Mucosa of rectum (tissue), 2 donors: Measurements from ENCODE around the gene INPP5D.
A peak's percentile ranks its signal among the peaks of the same experiment; 100 is the strongest.

Source experiments
- H3K27ac ChIP-seq, 2 donors: one replicate each; pipeline ENCODE4 v1.7.0; 2013; ENCODE audit warnings: inconsistent platforms in 2 of 2, low read depth in 2 of 2, low read length in 2 of 2
- H3K27me3 ChIP-seq, 2 donors: one replicate each; pipeline ENCODE4 v1.7.0; 2013; ENCODE audit warnings: low read length in 2 of 2; ENCODE audit not compliant: control insufficient read depth in 2 of 2, insufficient read depth in 2 of 2
- H3K36me3 ChIP-seq, 2 donors: one replicate each; pipeline ENCODE4 v1.7.0; 2013; ENCODE audit warnings: low read length in 2 of 2; ENCODE audit not compliant: control insufficient read depth in 2 of 2, insufficient read depth in 2 of 2
- H3K4me1 ChIP-seq, 2 donors: one replicate each; pipeline ENCODE4 v1.7.0; 2013; ENCODE audit warnings: low read length in 2 of 2, mild to moderate bottlenecking in 1 of 2; ENCODE audit not compliant: control insufficient read depth in 2 of 2, insufficient read depth in 2 of 2
- H3K4me3 ChIP-seq, 2 donors: one replicate each; pipeline ENCODE4 v1.7.0; 2013; ENCODE audit warnings: low read length in 2 of 2
- H3K9ac ChIP-seq, 2 donors: one replicate each; pipeline ENCODE4 v1.7.0; 2013; ENCODE audit warnings: low read length in 2 of 2, low read depth in 1 of 2, mild to moderate bottlenecking in 1 of 2
- H3K9me3 ChIP-seq, 2 donors: one replicate each; pipeline ENCODE4 v1.7.0; 2013; ENCODE audit warnings: low read length in 2 of 2; ENCODE audit not compliant: control insufficient read depth in 2 of 2
- donor health status: healthy.
- donor health status: Normal muscosa, but diverticular disease.

The INPP5D gene

DNA sequence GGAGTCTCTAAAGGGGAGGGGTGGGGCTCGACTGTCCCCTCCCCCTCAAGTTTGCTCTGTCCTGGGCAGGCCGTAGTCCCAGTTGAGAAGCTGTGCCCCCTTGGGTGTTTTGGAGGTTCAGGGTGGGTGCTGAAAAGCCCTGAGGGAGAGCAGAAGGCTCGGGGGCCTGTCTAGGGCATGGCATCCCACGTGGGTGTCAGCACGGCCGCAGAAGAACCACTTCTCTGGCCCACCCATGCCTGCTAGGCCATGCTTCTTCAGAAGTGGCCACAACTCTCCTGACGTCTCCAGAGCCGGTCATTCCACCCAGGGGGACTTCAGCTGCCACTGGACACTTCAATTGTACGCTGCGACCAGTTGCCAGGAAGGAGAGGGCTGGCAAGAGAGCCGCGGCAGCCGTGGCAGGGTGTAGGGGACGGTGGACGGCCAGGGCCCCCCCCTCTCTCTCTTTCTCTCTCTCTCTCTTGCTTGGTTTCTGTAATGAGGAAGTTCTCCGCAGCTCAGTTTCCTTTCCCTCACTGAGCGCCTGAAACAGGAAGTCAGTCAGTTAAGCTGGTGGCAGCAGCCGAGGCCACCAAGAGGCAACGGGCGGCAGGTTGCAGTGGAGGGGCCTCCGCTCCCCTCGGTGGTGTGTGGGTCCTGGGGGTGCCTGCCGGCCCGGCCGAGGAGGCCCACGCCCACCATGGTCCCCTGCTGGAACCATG lies at the start of gene INPP5D:
INPP5D (plus strand) TSS at position 546 of the 704 bp plus-strand sequence; CDS start at position 683, 137 bp downstream.
- peak within 1 kb of the TSS; percentile 62 to 78 for H3K4me3 ChIP-seq
- no peaks in the 10 kb centered on the region for H3K27me3 ChIP-seq
- H3K36me3 ChIP-seq, result no peaks in the 10 kb centered on the region
- H3K9me3 ChIP-seq, result no peaks in the 10 kb centered on the region
- H3K27ac ChIP-seq, result peak within 1 kb of the TSS; percentile 64 to 86
- peaks cover 22 to 32% of the 10 kb centered on the region in 2 donors for H3K4me1 ChIP-seq
- H3K9ac ChIP-seq, result peak within 1 kb of the TSS; percentile 60 to 70

DNA sequence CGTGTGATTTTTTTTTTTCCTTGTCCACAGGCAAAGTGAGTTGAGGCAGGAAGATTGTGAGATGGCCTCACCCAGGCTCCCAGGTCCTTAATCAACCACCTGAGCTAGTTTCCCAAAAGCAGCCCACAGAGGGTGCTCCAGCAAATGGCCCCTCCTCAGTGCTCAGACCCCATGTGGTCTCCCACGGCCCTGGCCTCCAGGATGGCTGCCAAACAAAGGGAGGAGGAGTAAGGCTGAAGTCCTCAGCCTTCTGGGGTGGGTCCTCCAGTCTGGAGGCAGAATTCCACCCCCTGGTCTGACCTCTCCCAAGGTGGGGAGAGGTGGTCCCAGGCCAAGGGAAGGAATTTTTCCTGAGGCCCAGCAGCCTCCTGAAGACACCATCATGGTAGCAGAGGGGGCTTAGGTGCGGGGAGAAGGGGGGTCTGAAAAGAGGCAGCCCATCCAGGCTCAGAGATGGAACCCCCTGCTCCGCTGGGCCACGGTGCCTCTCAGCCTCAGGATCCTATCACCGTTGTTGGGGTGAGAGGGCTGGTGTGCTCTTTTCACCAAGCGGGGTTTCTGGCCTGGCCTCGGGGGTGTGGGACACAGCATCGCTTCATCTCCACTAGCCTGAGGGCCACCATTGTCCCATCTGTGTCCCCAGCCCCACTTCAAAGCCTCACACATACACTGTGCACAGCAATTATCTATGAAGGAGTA lies 49.4 kb upstream of the INPP5D start:
- H3K27me3 ChIP-seq, result no peaks in the 10 kb centered on the region
- peaks cover 0 to 3% of the 10 kb centered on the region in 2 donors for H3K36me3 ChIP-seq
- peaks cover 20 to 26% of the 10 kb centered on the region in 2 donors for H3K4me1 ChIP-seq
- H3K9me3 ChIP-seq, result no peaks in the 10 kb centered on the region
- no peak overlapping the region for H3K9ac ChIP-seq
- no peak overlapping the region for H3K27ac ChIP-seq
- H3K4me3 ChIP-seq, result peak overlapping the region in 1 of 2 donors; percentile 14

DNA sequence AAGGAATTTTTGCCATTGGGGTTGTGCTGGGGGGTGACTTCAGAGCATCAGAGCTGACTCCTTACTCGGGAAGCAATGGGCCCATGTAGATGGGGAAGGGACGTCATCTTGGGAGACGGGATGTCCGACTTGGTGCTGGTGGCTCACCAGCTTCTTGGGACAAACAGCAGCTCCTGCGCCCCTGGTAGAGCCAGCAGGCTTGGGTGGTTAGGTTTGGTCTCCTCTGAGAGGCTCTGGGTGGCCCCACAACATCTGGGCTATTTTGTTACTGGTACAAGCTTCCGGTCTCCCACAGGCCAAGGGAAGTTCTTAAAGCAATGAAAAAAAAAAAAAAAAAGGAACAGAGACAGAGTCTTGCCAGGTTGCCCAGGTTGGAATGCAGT lies 48.9 kb upstream of the INPP5D start:
- peak overlapping the region; percentile 66 to 77 for H3K9ac ChIP-seq
- peak overlapping the region; percentile 70 to 81 for H3K4me3 ChIP-seq
- H3K36me3 ChIP-seq, result peaks cover 0 to 3% of the 10 kb centered on the region in 2 donors

DNA sequence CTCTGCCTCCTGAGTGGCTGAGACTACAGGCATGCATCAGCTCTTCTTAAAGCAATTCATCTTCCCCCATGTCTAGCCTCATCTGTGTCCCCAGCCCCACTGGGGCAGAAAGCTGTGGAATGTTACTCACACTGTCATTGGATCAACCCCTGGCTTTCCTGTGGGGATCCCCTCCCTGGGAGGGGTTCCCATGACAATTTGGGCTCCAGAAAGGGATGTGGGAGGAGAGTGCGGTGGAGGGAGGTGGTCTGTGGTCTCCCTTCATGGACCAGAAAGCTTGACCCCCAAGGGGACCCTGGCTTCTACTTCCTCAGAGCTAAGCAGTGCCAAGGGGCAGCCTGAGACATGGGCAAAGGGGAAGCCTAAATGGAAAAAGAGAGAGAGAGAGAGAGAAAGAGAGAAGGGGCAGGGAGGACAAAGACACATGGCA lies 48.4 kb upstream of the INPP5D start:
- Histone ChIP-seq H3K27ac (peak overlapping the region; percentile 86 to 87), H3K36me3 (no peaks in the 10 kb centered on the region), H3K9me3 (no peaks in the 10 kb centered on the region), H3K9ac (peak overlapping the region; percentile 66 to 77), H3K4me3 (peak overlapping the region; percentile 70 to 81), H3K4me1 (peaks cover 20 to 28% of the 10 kb centered on the region in 2 donors), H3K27me3 (no peaks in the 10 kb centered on the region)

More for the DNA sequence above, 48.9 kb upstream of the INPP5D start:
- Histone ChIP-seq H3K9me3 (no peaks in the 10 kb centered on the region), H3K27me3 (no peaks in the 10 kb centered on the region), H3K4me1 (peaks cover 20 to 26% of the 10 kb centered on the region in 2 donors), H3K27ac (no peak overlapping the region)

DNA sequence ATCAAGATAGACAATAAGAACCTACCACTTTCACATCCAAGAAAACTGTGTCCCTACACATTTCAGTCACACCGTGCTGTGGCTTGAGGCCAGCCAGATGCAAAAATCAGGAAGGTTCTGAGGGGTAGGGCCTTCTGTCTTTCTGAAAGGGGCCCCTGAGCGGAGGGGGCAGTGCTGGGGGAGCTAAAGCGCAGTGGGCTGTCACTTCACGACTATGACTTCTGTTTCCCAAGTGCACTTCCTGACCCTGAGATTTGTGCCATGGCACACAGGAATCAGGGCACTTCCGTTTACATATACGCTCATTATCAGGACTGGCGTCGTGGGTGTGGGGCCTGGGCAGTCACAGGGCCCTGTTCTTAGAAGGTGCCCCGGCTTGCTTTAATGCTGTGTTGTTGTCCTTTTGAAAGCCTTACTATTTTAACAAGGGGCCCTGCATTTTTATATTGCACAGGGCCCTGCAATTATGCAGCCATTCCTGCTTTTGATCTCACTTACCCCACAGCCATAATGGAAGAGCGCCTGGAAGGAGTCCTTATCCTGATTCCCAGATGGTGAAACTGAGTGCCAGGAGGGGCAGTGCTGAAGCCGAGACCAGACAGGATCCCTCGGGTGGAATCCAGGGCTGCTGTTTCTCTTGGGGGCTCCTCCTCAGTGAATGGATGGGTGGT lies 47.7 kb upstream of the INPP5D start:
- no peaks in the 10 kb centered on the region for H3K9me3 ChIP-seq
- no peaks in the 10 kb centered on the region for H3K27me3 ChIP-seq
- peak overlapping the region; percentile 86 to 87 for H3K27ac ChIP-seq
- H3K9ac ChIP-seq, result peak overlapping the region; percentile 66 to 77
- H3K4me3 ChIP-seq, result peak overlapping the region; percentile 70 to 81
- H3K36me3 ChIP-seq, result no peaks in the 10 kb centered on the region
- peaks cover 20 to 33% of the 10 kb centered on the region in 2 donors for H3K4me1 ChIP-seq

DNA sequence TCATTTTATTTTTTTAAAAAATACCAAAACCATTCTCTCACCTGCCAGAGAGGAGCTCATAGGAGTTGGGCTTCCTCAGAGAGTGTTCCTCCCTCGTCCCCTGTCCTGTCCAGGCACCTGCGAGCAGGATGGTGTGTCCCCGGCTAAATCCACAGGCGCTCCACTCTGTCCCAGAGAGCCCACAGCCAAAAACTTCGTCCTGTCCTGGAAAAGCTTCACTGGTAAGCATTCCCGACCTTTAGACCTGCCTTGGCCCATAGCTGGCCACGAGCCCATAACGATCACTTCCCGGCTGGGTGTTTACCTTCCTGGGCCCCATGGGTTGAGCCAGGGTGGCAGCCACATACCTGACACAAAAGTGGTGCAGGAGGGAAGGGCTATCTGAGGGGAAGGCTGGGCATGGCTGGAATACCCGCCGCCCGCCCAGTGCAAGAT lies 47.1 kb upstream of the INPP5D start, which contains the start of gene NGEF:
NGEF (minus strand) TSS at position 230 of the 435 bp plus-strand sequence. CDS start 38,366 bp downstream, outside the sequence.
- no peaks in the 10 kb centered on the region for H3K9me3 ChIP-seq
- H3K27ac ChIP-seq, result peak within 1 kb of the TSS; percentile 86 to 87
- peaks cover 20 to 39% of the 10 kb centered on the region in 2 donors for H3K4me1 ChIP-seq
- peak within 1 kb of the TSS; percentile 70 to 81 for H3K4me3 ChIP-seq
- peak within 1 kb of the TSS; percentile 66 to 77 for H3K9ac ChIP-seq
- no peaks in the 10 kb centered on the region for H3K36me3 ChIP-seq
- H3K27me3 ChIP-seq, result no peaks in the 10 kb centered on the region

DNA sequence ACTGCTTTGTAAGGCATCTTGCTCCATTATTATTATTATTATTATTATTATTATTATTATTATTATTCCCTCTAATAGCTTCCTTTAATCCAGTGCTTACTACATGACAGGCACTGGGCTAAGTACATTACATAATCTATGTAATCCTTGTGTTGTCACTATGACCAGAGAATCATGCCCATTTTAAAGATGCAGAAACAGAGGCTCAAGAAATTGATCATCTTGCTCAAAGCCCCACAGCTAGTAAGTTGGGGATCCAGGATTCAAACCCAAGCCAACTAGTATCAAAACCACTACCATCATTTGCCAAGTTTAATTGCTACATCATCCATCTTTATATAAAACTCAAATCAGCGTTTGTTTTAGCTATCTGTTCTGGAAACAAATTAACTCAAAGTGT lies 46.5 kb upstream of the INPP5D start:
- Histone ChIP-seq H3K27ac (peak overlapping the region; percentile 86 to 87), H3K4me1 (peaks cover 23 to 42% of the 10 kb centered on the region in 2 donors), H3K36me3 (no peaks in the 10 kb centered on the region)

DNA sequence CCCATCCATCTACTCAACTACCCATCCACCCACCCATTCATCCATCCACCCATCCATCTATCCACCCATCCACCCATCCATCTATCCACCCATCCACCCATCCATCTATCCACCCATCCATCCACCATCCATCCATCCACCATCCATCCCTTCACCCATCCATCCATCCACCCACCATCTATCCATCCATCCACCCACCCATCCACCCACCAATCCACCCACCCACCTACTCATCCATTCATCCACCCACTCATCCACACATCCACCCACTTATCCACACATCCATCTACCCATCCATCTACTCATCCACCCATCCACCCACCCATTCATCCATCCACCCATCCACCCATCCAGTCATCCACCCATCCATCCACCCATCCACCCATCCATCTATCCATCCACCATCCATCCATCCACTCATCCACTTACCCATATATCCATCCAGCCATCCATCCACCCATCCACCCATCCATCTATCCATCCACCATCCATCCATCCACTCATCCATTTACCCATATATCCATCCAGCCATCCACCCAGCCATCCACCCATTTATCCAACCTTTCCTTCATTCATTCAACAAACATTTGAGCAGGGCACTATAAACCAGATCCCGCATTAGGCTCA lies 45.0 kb upstream of the INPP5D start:
- peaks cover 23 to 42% of the 10 kb centered on the region in 2 donors for H3K4me1 ChIP-seq
- H3K9ac ChIP-seq, result no peak overlapping the region
- H3K4me3 ChIP-seq, result no peak overlapping the region
- H3K36me3 ChIP-seq, result no peaks in the 10 kb centered on the region
- no peaks in the 10 kb centered on the region for H3K27me3 ChIP-seq
- H3K27ac ChIP-seq, result no peak overlapping the region
- H3K9me3 ChIP-seq, result no peaks in the 10 kb centered on the region

More for the DNA sequence above, 46.5 kb upstream of the INPP5D start:
- no peaks in the 10 kb centered on the region for H3K27me3 ChIP-seq
- H3K9me3 ChIP-seq, result no peaks in the 10 kb centered on the region
- no peak overlapping the region for H3K4me3 ChIP-seq
- no peak overlapping the region for H3K9ac ChIP-seq

DNA sequence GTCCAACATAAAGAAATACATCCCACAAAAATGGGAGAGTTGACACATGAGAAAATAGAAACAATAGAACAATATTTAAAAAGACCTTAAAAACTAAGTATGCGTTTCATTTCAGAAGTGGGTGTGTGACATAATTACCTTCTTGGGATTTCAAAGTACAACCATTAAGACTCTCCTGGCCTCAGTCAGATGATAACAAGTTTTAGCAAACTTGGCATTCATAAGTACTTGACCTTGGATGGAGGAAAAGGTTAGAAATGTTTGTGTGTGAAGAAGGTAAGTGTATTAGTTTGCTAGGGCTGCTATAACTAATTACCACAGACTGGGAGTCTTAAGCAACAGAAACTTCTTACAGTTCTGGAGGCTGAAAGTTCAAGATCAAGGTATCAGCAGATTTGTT lies 42.2 kb upstream of the INPP5D start:
- Histone ChIP-seq H3K4me3 (no peak overlapping the region), H3K27ac (peak overlapping the region; percentile 32 to 65), H3K36me3 (no peaks in the 10 kb centered on the region), H3K9ac (no peak overlapping the region), H3K9me3 (no peaks in the 10 kb centered on the region), H3K4me1 (peaks cover 7 to 25% of the 10 kb centered on the region in 2 donors), H3K27me3 (no peaks in the 10 kb centered on the region)
